HFFc6 (cell line): ENCODE data around the gene UBE2V1. TPM values are rescaled to one million over a fixed set of nuclear protein-coding genes. Genes with fewer than 3 reads are reported as not detected.

Source experiments
- DNase-seq: peaks from one replicate; pipeline ENCODE4 v3.0.0-alpha.2; 2018
- H3K27ac Mint-ChIP-seq: 2 replicates; pipeline ENCODE4 v1.8.0; 2020; ENCODE audit warnings: mild to moderate bottlenecking, mixed read lengths
- H3K27me3 Mint-ChIP-seq: 2 replicates; pipeline ENCODE4 v1.8.0; 2021; ENCODE audit warnings: mild to moderate bottlenecking, moderate library complexity, mixed read lengths; ENCODE audit not compliant: insufficient read depth
- H3K36me3 Mint-ChIP-seq: 2 replicates; pipeline ENCODE4 v1.8.0; 2021; ENCODE audit warnings: low read depth, mixed read lengths
- H3K4me1 Mint-ChIP-seq: 2 replicates; pipeline ENCODE4 v1.8.0; 2020; ENCODE audit warnings: low read depth, mixed read lengths
- H3K4me3 Mint-ChIP-seq: 2 replicates; pipeline ENCODE4 v1.8.0; 2020; ENCODE audit warnings: mild to moderate bottlenecking, moderate library complexity, mixed read lengths
- H3K9me3 Mint-ChIP-seq: 2 replicates; pipeline ENCODE4 v1.8.0; 2020; ENCODE audit warnings: mild to moderate bottlenecking, mixed read lengths
- CTCF ChIP-seq: fragments of 200-600 bp; sonication (generic); IDR thresholded peaks from 2 replicates; pipeline ENCODE4 v1.5.0; 2021; ENCODE audit warnings: antibody characterized with exemption, mild to moderate bottlenecking
- total RNA-seq, 6 experiments: library from RNA; stranded (reverse); fragmentation: NEBNext Ultra II Directional; extraction: Animal tissue kit (Norgen Biotek cat#: 25700); gene quantifications; 2 replicates in 1 of 6; 3 replicates in 5 of 6; pipeline ENCODE4 v1.2.3, GENCODE V29; 2021

UBE2V1 gene
- total RNA-seq, 6 experiments from 2014 or later = 192 to 242 (median 210) TPM

GRCh38 chr20:50038169-50038568 is 74.8 kb downstream of the UBE2V1 start:
- H3K27me3 Mint-ChIP-seq = peaks cover 1% of the 10 kb centered on the region
- H3K27ac Mint-ChIP-seq = no peak overlapping the region
- TF ChIP-seq CTCF = no peak
- H3K9me3 Mint-ChIP-seq = no peaks in the 10 kb centered on the region
- no peak overlapping the region for H3K4me3 Mint-ChIP-seq
- H3K36me3 Mint-ChIP-seq = no peaks in the 10 kb centered on the region
- no peak for DNase-seq
- H3K4me1 Mint-ChIP-seq = peaks cover 26% of the 10 kb centered on the region

- no peak for TF ChIP-seq CTCF
- H3K4me1 Mint-ChIP-seq = peaks cover 28% of the 10 kb centered on the region
- H3K9me3 Mint-ChIP-seq = no peaks in the 10 kb centered on the region
- peaks cover 1% of the 10 kb centered on the region for H3K27me3 Mint-ChIP-seq
- no peak overlapping the region for H3K4me3 Mint-ChIP-seq
- no peaks in the 10 kb centered on the region for H3K36me3 Mint-ChIP-seq
- H3K27ac Mint-ChIP-seq = no peak overlapping the region
- DNase-seq = no peak
These were observed 75.4 kb downstream of the UBE2V1 start for GRCh38 chr20:50037575-50037974.

GRCh38 chr20:50037123-50037522 is 75.8 kb downstream of the UBE2V1 start:
- H3K27me3 Mint-ChIP-seq = peaks cover 1% of the 10 kb centered on the region
- H3K4me3 Mint-ChIP-seq = no peak overlapping the region
- no peak overlapping the region for H3K27ac Mint-ChIP-seq
- no peaks in the 10 kb centered on the region for H3K9me3 Mint-ChIP-seq
- H3K36me3 Mint-ChIP-seq = no peaks in the 10 kb centered on the region
- TF ChIP-seq CTCF = no peak
- no peak for DNase-seq
- H3K4me1 Mint-ChIP-seq = peaks cover 31% of the 10 kb centered on the region

- Mint-ChIP-seq H3K9me3 (no peaks in the 10 kb centered on the region), H3K27ac (no peak overlapping the region), H3K27me3 (peaks cover 1% of the 10 kb centered on the region), H3K4me3 (no peak overlapping the region), H3K36me3 (no peaks in the 10 kb centered on the region), H3K4me1 (peaks cover 35% of the 10 kb centered on the region)
- TF ChIP-seq CTCF = no peak
- no peak for DNase-seq
These were observed 76.2 kb downstream of the UBE2V1 start for GRCh38 chr20:50036703-50037102.

- Mint-ChIP-seq H3K9me3 (peaks cover 4% of the 10 kb centered on the region), H3K27ac (peak overlapping the region; percentile 95), H3K27me3 (peaks cover 1% of the 10 kb centered on the region), H3K36me3 (peaks cover 3% of the 10 kb centered on the region), H3K4me1 (peaks cover 52% of the 10 kb centered on the region), H3K4me3 (no peak overlapping the region)
- TF ChIP-seq CTCF = no peak
- DNase-seq = no peak
These were observed 78.3 kb downstream of the UBE2V1 start for GRCh38 chr20:50034567-50035180.
